Osteocyte (in vitro differentiated cells): ENCODE results near the gene GFPT1. TPM values are rescaled to one million over a fixed set of nuclear protein-coding genes. Genes with fewer than 3 reads are reported as not detected.

Experiments used
- DNase-seq: peaks from one replicate; pipeline ENCODE4 v3.0.0; 2021; ENCODE audit warnings: mixed read lengths; ENCODE audit not compliant: unreplicated experiment; ENCODE audit errors: extremely low spot score
- H3K27ac Mint-ChIP-seq: one replicate; pipeline ENCODE4 v1.8.0; 2021; ENCODE audit warnings: mild to moderate bottlenecking, mixed read lengths; ENCODE audit not compliant: unreplicated experiment
- H3K27me3 Mint-ChIP-seq: one replicate; pipeline ENCODE4 v1.8.0; 2021; ENCODE audit warnings: mixed read lengths; ENCODE audit not compliant: unreplicated experiment
- H3K36me3 Mint-ChIP-seq: one replicate; pipeline ENCODE4 v1.8.0; 2021; ENCODE audit warnings: mixed read lengths; ENCODE audit not compliant: unreplicated experiment
- H3K4me1 Mint-ChIP-seq: one replicate; pipeline ENCODE4 v1.8.0; 2021; ENCODE audit warnings: mixed read lengths; ENCODE audit not compliant: unreplicated experiment
- H3K4me3 Mint-ChIP-seq: one replicate; pipeline ENCODE4 v1.8.0; 2021; ENCODE audit warnings: mild to moderate bottlenecking, moderate library complexity, mixed read lengths; ENCODE audit not compliant: unreplicated experiment
- H3K9me3 Mint-ChIP-seq: one replicate; pipeline ENCODE4 v1.8.0; 2021; ENCODE audit warnings: mixed read lengths; ENCODE audit not compliant: unreplicated experiment
- CTCF ChIP-seq: fragments of 200-600 bp; sonication (generic); IDR thresholded peaks from 2 replicates; pipeline ENCODE4 v1.5.0; 2021; ENCODE audit warnings: antibody characterized with exemption, mild to moderate bottlenecking, moderate library complexity
- long read RNA-seq: library from polyadenylated mRNA; unstranded; transcript quantifications from one replicate; pipeline ENCODE4 v2.0.0, GENCODE V29; 2021
- total RNA-seq: library from RNA; stranded (reverse); gene quantifications from 2 replicates; pipeline ENCODE4 v1.2.1, GENCODE V29; 2021

GFPT1 gene
- 48.3 and 59.3 TPM in 2 replicates for total RNA-seq
- long read RNA-seq, full-length matches to known transcripts: 260 of 320 reads
- long read RNA-seq, partial matches to known transcripts: 37 of 320 reads
- long read RNA-seq, other reads (novel, unspliced or antisense): 23 of 320 reads

GRCh38 chr2:69386789-69387734, at the start of gene GFPT1:
GFPT1 (minus strand) TSS chr2:69387227; CDS start chr2:69387071, 156 bp downstream.
- H3K4me1 Mint-ChIP-seq: peaks cover 44% of the 10 kb centered on the region
- no peaks in the 10 kb centered on the region for H3K9me3 Mint-ChIP-seq
- peak within 1 kb of the TSS; percentile 92 for H3K4me3 Mint-ChIP-seq
- peak within 1 kb of the TSS; percentile 99 for H3K27ac Mint-ChIP-seq
- DNase-seq: peak; percentile 98
- H3K27me3 Mint-ChIP-seq: no peaks in the 10 kb centered on the region
- H3K36me3 Mint-ChIP-seq: peaks cover 5% of the 10 kb centered on the region
- no peak for TF ChIP-seq CTCF

GRCh38 chr2:69436596-69436937, 49.5 kb upstream of the GFPT1 start:
- H3K4me3 Mint-ChIP-seq: peak overlapping the region; percentile 92
- peaks cover 22% of the 10 kb centered on the region for H3K4me1 Mint-ChIP-seq
- no peak for DNase-seq
- no peaks in the 10 kb centered on the region for H3K9me3 Mint-ChIP-seq
- peak overlapping the region; percentile 98 for H3K27ac Mint-ChIP-seq
- TF ChIP-seq CTCF: no peak
- no peaks in the 10 kb centered on the region for H3K27me3 Mint-ChIP-seq
- H3K36me3 Mint-ChIP-seq: peaks cover 2% of the 10 kb centered on the region

- peaks cover 4% of the 10 kb centered on the region for H3K36me3 Mint-ChIP-seq
- TF ChIP-seq CTCF: no peak
- H3K27ac Mint-ChIP-seq: no peak overlapping the region
- H3K27me3 Mint-ChIP-seq: no peaks in the 10 kb centered on the region
- H3K4me3 Mint-ChIP-seq: no peak overlapping the region
- DNase-seq: peak; percentile 42
- no peaks in the 10 kb centered on the region for H3K9me3 Mint-ChIP-seq
- peaks cover 22% of the 10 kb centered on the region for H3K4me1 Mint-ChIP-seq
Measured at GRCh38 chr2:69434753-69435152, 47.7 kb upstream of the GFPT1 start.

GRCh38 chr2:69429491-69430183, 42.6 kb upstream of the GFPT1 start:
- no peaks in the 10 kb centered on the region for H3K9me3 Mint-ChIP-seq
- no peak for TF ChIP-seq CTCF
- no peak overlapping the region for H3K4me3 Mint-ChIP-seq
- peaks cover 11% of the 10 kb centered on the region for H3K36me3 Mint-ChIP-seq
- no peaks in the 10 kb centered on the region for H3K27me3 Mint-ChIP-seq
- H3K4me1 Mint-ChIP-seq: peaks cover 2% of the 10 kb centered on the region
- DNase-seq: peak; percentile 5
- H3K27ac Mint-ChIP-seq: no peak overlapping the region

- H3K4me1 Mint-ChIP-seq: no peaks in the 10 kb centered on the region
- H3K27ac Mint-ChIP-seq: no peak overlapping the region
- DNase-seq: no peak
- no peaks in the 10 kb centered on the region for H3K9me3 Mint-ChIP-seq
- no peak for TF ChIP-seq CTCF
- no peak overlapping the region for H3K4me3 Mint-ChIP-seq
- H3K27me3 Mint-ChIP-seq: no peaks in the 10 kb centered on the region
- peaks cover 11% of the 10 kb centered on the region for H3K36me3 Mint-ChIP-seq
Measured at GRCh38 chr2:69428981-69429380, 42.0 kb upstream of the GFPT1 start.
